NT2/D1 (cell line): Measurements from ENCODE around the gene SUPT20H.

ENCODE experiments used
- DNase-seq: peaks from one replicate; pipeline ENCODE4 v3.0.0-alpha.2; 2011; ENCODE audit warnings: low read depth, low spot score
- H3K27me3 ChIP-seq: 2 replicates; pipeline ENCODE4 v1.6.0; 2011; ENCODE audit warnings: mild to moderate bottlenecking; ENCODE audit not compliant: insufficient read length, insufficient read depth
- H3K36me3 ChIP-seq: 2 replicates; pipeline ENCODE4 v1.6.1; 2011; ENCODE audit warnings: mild to moderate bottlenecking, low read length, mixed read lengths; ENCODE audit not compliant: insufficient read depth, insufficient read length
- H3K4me1 ChIP-seq: 2 replicates; pipeline ENCODE4 v1.5.1; 2011; ENCODE audit not compliant: insufficient read depth, insufficient read length
- H3K4me3 ChIP-seq: 2 replicates; pipeline ENCODE4 v1.5.1; 2011; ENCODE audit warnings: low read depth; ENCODE audit not compliant: insufficient read length
- H3K9ac ChIP-seq: 2 replicates; pipeline ENCODE4 v1.6.0; 2011; ENCODE audit warnings: low read depth; ENCODE audit not compliant: insufficient read length
- H3K9me3 ChIP-seq: 2 replicates; pipeline ENCODE4 v1.5.1; 2011; ENCODE audit warnings: mild to moderate bottlenecking, low read length; ENCODE audit not compliant: insufficient read depth
- SUZ12 ChIP-seq: IDR thresholded peaks from 2 replicates; pipeline ENCODE4 v1.6.1; 2011; ENCODE audit not compliant: insufficient read length, insufficient read depth; ENCODE audit errors: extremely low read depth
- YY1 ChIP-seq: IDR thresholded peaks from 2 replicates; pipeline ENCODE4 v1.6.1; 2011; ENCODE audit not compliant: insufficient read length, insufficient read depth
- ZNF274 ChIP-seq: IDR thresholded peaks from 2 replicates; pipeline ENCODE4 v1.6.1; 2011; ENCODE audit warnings: mild to moderate bottlenecking, low read depth, low read length

The SUPT20H gene

DNA sequence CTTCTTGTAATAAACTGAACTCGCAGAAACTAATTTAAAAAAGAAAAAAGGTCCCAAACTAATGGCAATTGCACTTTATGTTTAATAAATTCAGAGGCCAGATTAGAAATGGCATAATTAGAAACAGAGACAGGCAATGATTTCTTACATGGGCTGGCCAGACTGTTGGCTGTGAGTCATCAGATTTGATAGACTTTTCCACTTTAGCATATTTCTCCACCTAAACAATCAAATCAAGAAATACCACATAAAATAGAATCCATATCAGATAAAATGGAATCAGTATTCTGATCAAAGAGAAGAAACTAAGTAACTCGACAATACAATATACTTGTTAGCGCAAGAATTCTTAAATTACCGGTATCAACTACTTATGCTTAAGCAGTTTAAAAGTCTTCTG is 29.9 kb downstream of the SUPT20H start:
- Histone ChIP-seq H3K9ac (no peak overlapping the region), H3K36me3 (peaks cover 74% of the 10 kb centered on the region), H3K9me3 (no peaks in the 10 kb centered on the region), H3K27me3 (no peaks in the 10 kb centered on the region), H3K4me3 (no peak overlapping the region), H3K4me1 (no peaks in the 10 kb centered on the region)
- no peak for DNase-seq
- TF ChIP-seq SUZ12: no peak
- TF ChIP-seq ZNF274: no peak
- TF ChIP-seq YY1: no peak

DNA sequence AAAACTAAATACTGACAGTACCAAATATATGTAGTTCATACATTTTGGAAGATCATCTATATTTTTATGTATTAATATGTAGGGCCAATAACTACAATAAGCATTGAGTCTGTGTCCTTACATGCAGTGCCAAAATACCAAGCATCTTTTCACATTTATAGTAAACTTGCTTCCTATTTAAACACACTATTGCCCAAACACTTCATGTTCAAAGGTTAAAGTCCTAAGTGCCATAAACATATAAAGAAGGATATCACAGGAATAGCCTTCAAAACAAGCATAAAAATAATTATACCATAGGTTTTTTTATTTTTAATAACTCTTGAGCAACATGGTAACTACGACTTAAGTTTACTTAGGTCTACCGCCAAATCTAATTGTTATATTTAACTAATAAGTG is 31.8 kb downstream of the SUPT20H start:
- peaks cover 72% of the 10 kb centered on the region for H3K36me3 ChIP-seq
- H3K9ac ChIP-seq: no peak overlapping the region
- no peak for DNase-seq
- no peak overlapping the region for H3K4me3 ChIP-seq
- H3K4me1 ChIP-seq: no peaks in the 10 kb centered on the region
- H3K27me3 ChIP-seq: no peaks in the 10 kb centered on the region
- no peak for TF ChIP-seq YY1
- TF ChIP-seq ZNF274: no peak
- TF ChIP-seq SUZ12: no peak
- H3K9me3 ChIP-seq: no peaks in the 10 kb centered on the region

DNA sequence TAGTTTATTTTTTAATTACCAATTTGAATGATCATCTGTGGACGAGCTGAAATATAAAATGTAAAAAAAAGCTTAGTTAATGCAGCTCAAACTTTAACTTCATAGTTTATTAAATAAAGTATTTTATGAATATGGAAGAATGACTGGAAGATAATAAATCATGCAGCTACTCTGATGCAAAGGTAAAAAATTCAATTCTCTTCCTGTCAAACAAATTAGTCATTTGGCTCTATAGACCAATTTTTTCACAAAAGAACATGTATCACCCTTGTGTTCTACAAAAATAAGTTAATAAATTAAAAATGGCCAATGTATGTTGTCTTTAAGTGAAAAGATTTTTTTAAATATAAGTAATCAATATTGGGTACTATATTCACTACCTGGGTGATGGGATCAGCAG is 32.7 kb downstream of the SUPT20H start:
- TF ChIP-seq YY1 (no peak), ZNF274 (no peak), SUZ12 (no peak)
- H3K4me1 ChIP-seq: no peaks in the 10 kb centered on the region
- no peak overlapping the region for H3K4me3 ChIP-seq
- no peak for DNase-seq
- H3K27me3 ChIP-seq: no peaks in the 10 kb centered on the region
- H3K9me3 ChIP-seq: no peaks in the 10 kb centered on the region
- H3K36me3 ChIP-seq: peaks cover 72% of the 10 kb centered on the region
- H3K9ac ChIP-seq: no peak overlapping the region

DNA sequence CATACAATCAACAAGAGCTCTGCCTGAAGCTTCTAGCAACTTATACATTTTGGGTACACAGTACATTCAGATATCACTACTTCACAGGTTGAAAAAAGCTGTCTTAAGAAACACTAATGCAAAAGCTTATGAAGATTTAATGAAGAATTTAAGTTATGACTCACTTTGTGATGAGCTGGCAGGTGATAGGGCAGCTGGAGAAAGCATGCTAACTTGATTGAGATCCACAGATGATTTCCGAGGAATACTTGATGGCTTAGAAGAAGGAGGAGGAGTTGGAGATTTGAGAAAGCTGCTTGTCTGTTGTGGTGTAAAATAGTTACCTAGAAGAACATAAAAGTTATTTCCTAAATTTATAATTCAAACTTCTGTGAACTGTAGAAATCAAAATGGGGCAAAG is 35.6 kb downstream of the SUPT20H start:
- H3K36me3 ChIP-seq: peaks cover 72% of the 10 kb centered on the region
- no peaks in the 10 kb centered on the region for H3K4me1 ChIP-seq
- H3K27me3 ChIP-seq: no peaks in the 10 kb centered on the region
- no peak for TF ChIP-seq SUZ12
- no peak for TF ChIP-seq YY1
- TF ChIP-seq ZNF274: no peak
- H3K9ac ChIP-seq: no peak overlapping the region
- no peaks in the 10 kb centered on the region for H3K9me3 ChIP-seq
- DNase-seq: no peak
- no peak overlapping the region for H3K4me3 ChIP-seq

DNA sequence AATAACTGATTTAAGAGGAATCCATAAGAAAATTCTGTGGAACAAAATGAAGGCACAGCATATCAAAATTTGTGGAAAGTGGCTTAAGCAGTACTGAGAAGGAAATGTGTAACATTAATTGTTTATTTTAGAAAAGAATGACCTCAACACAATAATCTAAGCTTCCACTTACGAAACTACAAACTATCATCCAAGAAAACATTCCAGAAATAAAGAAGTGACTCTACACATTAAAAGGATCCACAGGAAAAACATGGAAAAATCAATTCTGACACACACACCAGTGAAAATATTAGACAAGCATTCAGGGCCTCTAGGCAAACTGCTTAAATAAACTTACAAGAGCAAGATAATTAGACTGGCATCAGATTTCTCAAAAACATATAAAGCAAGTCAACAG is 44.9 kb downstream of the SUPT20H start:
- H3K9me3 ChIP-seq: no peaks in the 10 kb centered on the region
- no peak for DNase-seq
- no peak for TF ChIP-seq SUZ12
- no peak for TF ChIP-seq ZNF274
- no peak for TF ChIP-seq YY1
- H3K27me3 ChIP-seq: no peaks in the 10 kb centered on the region
- no peak overlapping the region for H3K9ac ChIP-seq
- H3K4me1 ChIP-seq: no peaks in the 10 kb centered on the region
- H3K36me3 ChIP-seq: peaks cover 61% of the 10 kb centered on the region
- no peak overlapping the region for H3K4me3 ChIP-seq

DNA sequence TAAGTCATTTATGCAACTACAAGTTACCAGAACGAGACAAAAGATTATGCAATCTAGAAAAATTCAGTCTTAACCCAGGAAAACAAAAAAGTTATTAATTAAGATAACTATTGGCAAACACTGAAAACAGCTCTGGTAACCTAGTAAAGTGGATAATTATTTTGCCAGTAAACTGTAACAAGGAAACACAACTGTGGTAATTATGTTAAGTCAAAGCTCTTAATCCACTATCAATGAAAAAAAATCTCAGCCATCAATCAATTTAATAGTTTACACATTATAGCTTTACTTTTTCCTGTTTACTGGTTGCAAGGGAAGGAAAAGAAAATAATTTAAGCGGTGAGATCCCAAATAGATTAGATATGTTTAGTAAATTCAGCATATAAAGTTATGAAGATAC is 47.7 kb downstream of the SUPT20H start:
- TF ChIP-seq ZNF274: no peak
- TF ChIP-seq YY1: no peak
- no peak for TF ChIP-seq SUZ12
- no peaks in the 10 kb centered on the region for H3K27me3 ChIP-seq
- no peaks in the 10 kb centered on the region for H3K4me1 ChIP-seq
- H3K4me3 ChIP-seq: no peak overlapping the region
- H3K36me3 ChIP-seq: peaks cover 64% of the 10 kb centered on the region
- no peak overlapping the region for H3K9ac ChIP-seq
- no peak for DNase-seq
- H3K9me3 ChIP-seq: no peaks in the 10 kb centered on the region

DNA sequence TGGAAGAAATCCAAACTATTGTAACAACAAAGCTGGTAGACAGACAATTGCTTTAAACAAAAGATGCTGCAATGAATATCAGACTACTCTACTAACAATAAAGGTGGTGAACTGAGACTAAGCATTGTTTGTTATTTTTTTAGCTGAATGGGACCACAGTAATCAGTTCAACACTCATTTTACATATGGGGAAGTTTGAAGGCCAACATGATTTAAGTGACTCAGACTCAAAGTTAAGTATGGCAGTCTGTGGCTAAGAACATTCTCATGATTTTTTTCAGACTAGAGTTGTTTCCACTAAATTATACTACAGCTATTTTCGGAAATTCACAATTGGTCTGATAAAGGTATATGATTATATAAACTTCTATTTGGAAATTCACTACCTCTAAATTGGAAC is 48.5 kb downstream of the SUPT20H start:
- TF ChIP-seq SUZ12 (no peak), ZNF274 (no peak), YY1 (no peak)
- Histone ChIP-seq H3K36me3 (peaks cover 66% of the 10 kb centered on the region), H3K27me3 (no peaks in the 10 kb centered on the region), H3K4me3 (no peak overlapping the region), H3K4me1 (no peaks in the 10 kb centered on the region), H3K9ac (no peak overlapping the region), H3K9me3 (no peaks in the 10 kb centered on the region)
- DNase-seq: no peak

DNA sequence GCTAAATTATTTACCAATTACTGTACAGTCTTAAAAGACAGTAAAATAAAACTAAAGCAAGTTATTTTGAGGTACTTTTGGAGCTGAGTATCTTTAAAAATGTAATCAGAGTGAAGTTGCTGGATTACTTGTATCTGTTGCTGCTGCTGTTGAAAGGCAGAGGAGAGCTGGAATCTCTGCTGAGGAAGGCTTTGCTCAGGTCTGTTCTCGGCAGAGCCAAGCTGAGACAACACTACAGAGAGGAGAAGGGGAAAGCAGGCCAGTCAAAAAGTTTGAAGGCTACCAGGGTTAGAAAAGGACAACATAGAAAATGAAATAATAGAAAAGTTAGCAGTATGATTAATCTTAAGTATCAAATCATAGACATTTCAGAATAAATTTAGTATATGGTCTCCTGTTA is 49.1 kb downstream of the SUPT20H start:
- Histone ChIP-seq H3K27me3 (no peaks in the 10 kb centered on the region), H3K9me3 (no peaks in the 10 kb centered on the region), H3K4me3 (no peak overlapping the region), H3K36me3 (peaks cover 66% of the 10 kb centered on the region), H3K4me1 (no peaks in the 10 kb centered on the region), H3K9ac (no peak overlapping the region)
- TF ChIP-seq SUZ12 (no peak), YY1 (no peak), ZNF274 (no peak)
- no peak for DNase-seq
